K562 (cell line): Measurements from ENCODE around the gene ADGRD1. TPM values are rescaled to one million over a fixed set of nuclear protein-coding genes. Genes with fewer than 3 reads are reported as not detected.

Experiments used
- BHLHE40 ChIP-seq: IDR thresholded peaks from 2 replicates; pipeline ENCODE4 v1.6.1; 2011; ENCODE audit warnings: low read length, improper control_type of control experiment
- BMI1 ChIP-seq: fragments of 150-350 bp; IDR thresholded peaks from 2 replicates; pipeline ENCODE4 v1.6.1; 2014; ENCODE audit warnings: low read length
- CXXC5 ChIP-seq: fragments of 250-450 bp; sonication (Bioruptor Pico); IDR thresholded peaks from 2 replicates; pipeline ENCODE4 v1.8.0; 2022; ENCODE audit warnings: inconsistent platforms, mild to moderate bottlenecking, moderate library complexity
- EWSR1 ChIP-seq: fragments of 450-650 bp; IDR thresholded peaks from 2 replicates; pipeline ENCODE4 v1.6.1; 2018; ENCODE audit warnings: borderline replicate concordance, mild to moderate bottlenecking, low read depth, moderate library complexity; ENCODE audit not compliant: partially characterized antibody
- HNRNPK ChIP-seq: fragments of 200-400 bp; formaldehyde crosslinking; IDR thresholded peaks from one replicate; pipeline ENCODE4 v1.6.1; 2018; ENCODE audit warnings: mild to moderate bottlenecking, low read depth, low read length; ENCODE audit not compliant: poor library complexity, severe bottlenecking
- HNRNPL ChIP-seq: fragments of 200-400 bp; formaldehyde crosslinking; IDR thresholded peaks from 2 replicates; pipeline ENCODE4 v1.6.1; 2017; ENCODE audit warnings: low read depth, mild to moderate bottlenecking, low read length
- NFE2 ChIP-seq: IDR thresholded peaks from 2 replicates; pipeline ENCODE4 v1.6.1; 2014; ENCODE audit warnings: antibody characterized with exemption, low read depth
- POLR2AphosphoS2 ChIP-seq: IDR thresholded peaks from 2 replicates; pipeline ENCODE4 v1.6.1; 2012; ENCODE audit warnings: low read length, improper control_type of control experiment
- RAD21 ChIP-seq, 2 experiments: fragments of 250-450 bp in 1 of 2; fragments of 450-650 bp in 1 of 2; sonication (Bioruptor Pico) in 1 of 2; formaldehyde crosslinking in 1 of 2; IDR thresholded peaks in 1 of 2; conservative IDR thresholded peaks in 1 of 2; 2 replicates each; pipeline versions ENCODE4 v1.4.0 to v1.8.0; 2020 to 2022; ENCODE audit warnings: mild to moderate bottlenecking in 2 of 2, moderate library complexity in 1 of 2
- RBM22 ChIP-seq: fragments of 200-400 bp; formaldehyde crosslinking; IDR thresholded peaks from 2 replicates; pipeline ENCODE4 v1.6.1; 2018; ENCODE audit warnings: low read length, low read depth; ENCODE audit not compliant: poor library complexity, severe bottlenecking
- RNF2 ChIP-seq: sonication (generic); IDR thresholded peaks from 2 replicates; pipeline ENCODE4 v1.6.1; 2016
- SMARCE1 ChIP-seq: fragments of 450-650 bp; IDR thresholded peaks from 2 replicates; pipeline ENCODE4 v1.7.1; 2016; ENCODE audit warnings: mild to moderate bottlenecking
- ZNF347 ChIP-seq: fragments of 450-650 bp; formaldehyde crosslinking; IDR thresholded peaks from 2 replicates; pipeline ENCODE4 v1.4.0; 2020; ENCODE audit warnings: low read depth, mild to moderate bottlenecking, moderate library complexity
- ZNF408 ChIP-seq: fragments of 250-450 bp; sonication (Bioruptor Pico); IDR thresholded peaks from 2 replicates; pipeline ENCODE4 v1.4.0; 2020; ENCODE audit warnings: low read depth, mild to moderate bottlenecking, moderate library complexity
- polyA plus RNA-seq, 8 experiments: library from polyadenylated mRNA; depleted of rRNA in 4 of 8; stranded (reverse) in 5 of 8; unstranded in 3 of 8; fragments of >200 nt; fragmentation: Nextera tagmentation in 2 of 8; fragmentation: Illumina TruSeq in 1 of 8; extraction: Ambion mirVana in 2 of 8; extraction: Trizol in 1 of 8; gene quantifications; 2 replicates each; pipeline versions ENCODE4 v1.2.1 to v1.2.3, GENCODE V29; 2011 to 2014; ENCODE audit warnings: inconsistent platforms in 1 of 8, missing spikeins in 1 of 8
- total RNA-seq, 7 experiments: library from RNA; depleted of rRNA in 6 of 7; stranded (reverse); fragments of >200 nt in 6 of 7; fragmentation: Illumina TruSeq in 2 of 7; extraction: Trizol in 2 of 7; gene quantifications; 2 replicates each; pipeline versions ENCODE4 v1.2.1 to v1.2.3, GENCODE V29; 2011 to 2021; ENCODE audit warnings: low replicate concordance in 1 of 7
- TF ChIP-seq, protein P1 (sequence below), 2 experiments: fragments of 450-650 bp; IDR thresholded peaks; 2 replicates each; pipeline ENCODE4 v1.6.1; 2016
- TF ChIP-seq, protein P2 (sequence below): sonication (generic); formaldehyde crosslinking; IDR thresholded peaks from 2 replicates; pipeline ENCODE4 v1.8.0; 2022; ENCODE audit warnings: mild to moderate bottlenecking, missing genetic modification reagents
- TF ChIP-seq, protein P3 (sequence below), 2 experiments: IDR thresholded peaks in 1 of 2; conservative IDR thresholded peaks in 1 of 2; 2 replicates each; pipeline ENCODE4 v1.6.1; 2016; ENCODE audit warnings: low read depth in 2 of 2, mild to moderate bottlenecking in 1 of 2, missing compliant biosample characterization in 1 of 2, missing genetic modification characterization in 1 of 2, moderate library complexity in 1 of 2
- TF ChIP-seq, protein P4 (sequence below), 3 experiments: fragments of 200-800 bp in 1 of 3; sonication (Bioruptor generic) in 1 of 3; sonication (generic) in 1 of 3; formaldehyde crosslinking in 1 of 3; IDR thresholded peaks; 2 replicates each; pipeline versions ENCODE4 v1.6.1 to v1.8.0; 2016 to 2022; ENCODE audit warnings: mild to moderate bottlenecking in 2 of 3, missing compliant biosample characterization in 2 of 3, missing genetic modification characterization in 2 of 3, missing genetic modification reagents in 1 of 3
- TF ChIP-seq, protein P5 (sequence below): fragments of 250-450 bp; sonication (Bioruptor Pico); IDR thresholded peaks from 2 replicates; pipeline ENCODE4 v1.8.0; 2022; ENCODE audit warnings: inconsistent platforms

Gene ADGRD1
- total and polyA plus RNA-seq, 9 of the 15 experiments (the other 6 are each of a cell fraction or from before 2014, with no cell fraction given): 1.7 to 11.7 (median 3.3) TPM

DNA sequence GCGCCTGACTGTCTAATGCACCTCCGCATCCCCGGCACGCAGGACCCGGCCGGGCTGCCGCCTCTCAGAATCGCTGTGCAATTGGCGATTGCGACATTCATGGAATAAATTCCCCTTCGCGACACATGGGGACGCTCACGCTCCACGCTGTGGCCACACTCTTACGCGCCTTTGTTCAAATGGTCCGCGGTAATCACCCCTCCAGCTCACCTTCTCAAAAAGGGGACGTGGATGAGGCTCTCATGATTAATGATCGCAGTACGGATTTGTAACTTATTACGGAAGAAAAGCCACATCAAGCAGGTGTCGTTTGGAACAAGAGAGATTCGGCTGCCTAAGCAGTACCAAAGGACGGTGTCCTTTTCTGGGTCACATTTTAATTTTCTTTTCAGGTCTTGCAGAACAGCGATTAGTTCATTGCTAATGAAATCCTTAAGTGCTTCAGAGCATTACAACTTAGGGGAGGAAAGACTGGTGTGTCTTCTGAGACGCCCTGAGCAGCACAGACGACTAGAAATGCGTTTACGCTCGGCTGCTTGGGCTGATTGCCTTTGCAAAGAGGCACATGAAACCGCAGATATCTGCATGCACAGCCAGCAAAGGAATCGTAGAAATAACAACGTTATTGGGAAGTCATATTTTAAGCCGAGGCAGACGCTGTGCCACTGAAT is 37.3 kb upstream of the ADGRD1 start (continued):
- TF ChIP-seq, protein P1, sequence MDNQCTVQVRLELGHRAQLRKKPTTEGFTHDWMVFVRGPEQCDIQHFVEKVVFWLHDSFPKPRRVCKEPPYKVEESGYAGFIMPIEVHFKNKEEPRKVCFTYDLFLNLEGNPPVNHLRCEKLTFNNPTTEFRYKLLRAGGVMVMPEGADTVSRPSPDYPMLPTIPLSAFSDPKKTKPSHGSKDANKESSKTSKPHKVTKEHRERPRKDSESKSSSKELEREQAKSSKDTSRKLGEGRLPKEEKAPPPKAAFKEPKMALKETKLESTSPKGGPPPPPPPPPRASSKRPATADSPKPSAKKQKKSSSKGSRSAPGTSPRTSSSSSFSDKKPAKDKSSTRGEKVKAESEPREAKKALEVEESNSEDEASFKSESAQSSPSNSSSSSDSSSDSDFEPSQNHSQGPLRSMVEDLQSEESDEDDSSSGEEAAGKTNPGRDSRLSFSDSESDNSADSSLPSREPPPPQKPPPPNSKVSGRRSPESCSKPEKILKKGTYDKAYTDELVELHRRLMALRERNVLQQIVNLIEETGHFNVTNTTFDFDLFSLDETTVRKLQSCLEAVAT (IDR thresholded peaks at IDR 0.05): no peak
- no peak for TF ChIP-seq HNRNPL
- no peak for TF ChIP-seq RBM22
- TF ChIP-seq, protein P2, sequence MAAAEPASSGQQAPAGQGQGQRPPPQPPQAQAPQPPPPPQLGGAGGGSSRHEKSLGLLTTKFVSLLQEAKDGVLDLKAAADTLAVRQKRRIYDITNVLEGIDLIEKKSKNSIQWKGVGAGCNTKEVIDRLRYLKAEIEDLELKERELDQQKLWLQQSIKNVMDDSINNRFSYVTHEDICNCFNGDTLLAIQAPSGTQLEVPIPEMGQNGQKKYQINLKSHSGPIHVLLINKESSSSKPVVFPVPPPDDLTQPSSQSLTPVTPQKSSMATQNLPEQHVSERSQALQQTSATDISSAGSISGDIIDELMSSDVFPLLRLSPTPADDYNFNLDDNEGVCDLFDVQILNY (CRISPR knock-in tag): no peak
- peak; percentile 42 for TF ChIP-seq NFE2
- TF ChIP-seq RAD21 (CRISPR knock-in tag; conservative IDR thresholded peaks at IDR 0.05 in 1 of 2, IDR thresholded peaks at IDR 0.05 in 1 of 2): peak; percentile 94 to 97
- TF ChIP-seq ZNF408 (CRISPR knock-in tag): no peak
- TF ChIP-seq, protein P3, sequence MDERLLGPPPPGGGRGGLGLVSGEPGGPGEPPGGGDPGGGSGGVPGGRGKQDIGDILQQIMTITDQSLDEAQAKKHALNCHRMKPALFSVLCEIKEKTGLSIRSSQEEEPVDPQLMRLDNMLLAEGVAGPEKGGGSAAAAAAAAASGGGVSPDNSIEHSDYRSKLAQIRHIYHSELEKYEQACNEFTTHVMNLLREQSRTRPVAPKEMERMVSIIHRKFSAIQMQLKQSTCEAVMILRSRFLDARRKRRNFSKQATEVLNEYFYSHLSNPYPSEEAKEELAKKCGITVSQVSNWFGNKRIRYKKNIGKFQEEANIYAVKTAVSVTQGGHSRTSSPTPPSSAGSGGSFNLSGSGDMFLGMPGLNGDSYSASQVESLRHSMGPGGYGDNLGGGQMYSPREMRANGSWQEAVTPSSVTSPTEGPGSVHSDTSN (CRISPR knock-in tag; IDR thresholded peaks at IDR 0.05; ENCODE audit: low read depth): no peak
- TF ChIP-seq, protein P3 (tag; conservative IDR thresholded peaks at IDR 0.05; ENCODE audit: low read depth): 0 out of 2 replicates have a peak, but pooled peaks have one; percentile 11
- TF ChIP-seq EWSR1: no peak
- TF ChIP-seq RNF2: no peak
- TF ChIP-seq, protein P4, sequence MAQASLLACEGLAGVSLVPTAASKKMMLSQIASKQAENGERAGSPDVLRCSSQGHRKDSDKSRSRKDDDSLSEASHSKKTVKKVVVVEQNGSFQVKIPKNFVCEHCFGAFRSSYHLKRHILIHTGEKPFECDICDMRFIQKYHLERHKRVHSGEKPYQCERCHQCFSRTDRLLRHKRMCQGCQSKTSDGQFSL (CRISPR knock-in tag; IDR thresholded peaks at IDR 0.05): no peak
- TF ChIP-seq, protein P4 (tag; IDR thresholded peaks at IDR 0.05): no peak
- no peak for TF ChIP-seq SMARCE1
- TF ChIP-seq, protein P5, sequence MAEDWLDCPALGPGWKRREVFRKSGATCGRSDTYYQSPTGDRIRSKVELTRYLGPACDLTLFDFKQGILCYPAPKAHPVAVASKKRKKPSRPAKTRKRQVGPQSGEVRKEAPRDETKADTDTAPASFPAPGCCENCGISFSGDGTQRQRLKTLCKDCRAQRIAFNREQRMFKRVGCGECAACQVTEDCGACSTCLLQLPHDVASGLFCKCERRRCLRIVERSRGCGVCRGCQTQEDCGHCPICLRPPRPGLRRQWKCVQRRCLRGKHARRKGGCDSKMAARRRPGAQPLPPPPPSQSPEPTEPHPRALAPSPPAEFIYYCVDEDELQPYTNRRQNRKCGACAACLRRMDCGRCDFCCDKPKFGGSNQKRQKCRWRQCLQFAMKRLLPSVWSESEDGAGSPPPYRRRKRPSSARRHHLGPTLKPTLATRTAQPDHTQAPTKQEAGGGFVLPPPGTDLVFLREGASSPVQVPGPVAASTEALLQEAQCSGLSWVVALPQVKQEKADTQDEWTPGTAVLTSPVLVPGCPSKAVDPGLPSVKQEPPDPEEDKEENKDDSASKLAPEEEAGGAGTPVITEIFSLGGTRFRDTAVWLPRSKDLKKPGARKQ (CRISPR knock-in tag): peak; percentile 71
- peak; percentile 38; the same call in 1 of the 2 replicates for TF ChIP-seq CXXC5
- TF ChIP-seq ZNF347 (CRISPR knock-in tag): no peak
- 0 out of 2 replicates have a peak, but pooled peaks have one; percentile 34 for TF ChIP-seq BMI1
- TF ChIP-seq HNRNPK: no peak
- TF ChIP-seq BHLHE40: peak; percentile 45; the same call in 1 of the 2 replicates
- no peak for TF ChIP-seq POLR2AphosphoS2
